ENCODE data around the gene KIF6. TPM values are rescaled to one million over a fixed set of nuclear protein-coding genes. Genes with fewer than 3 reads are reported as not detected.

The KIF6 gene
- total RNA-seq, 2 donors from 2014 or later = 0.09 to 0.97 TPM

DNA sequence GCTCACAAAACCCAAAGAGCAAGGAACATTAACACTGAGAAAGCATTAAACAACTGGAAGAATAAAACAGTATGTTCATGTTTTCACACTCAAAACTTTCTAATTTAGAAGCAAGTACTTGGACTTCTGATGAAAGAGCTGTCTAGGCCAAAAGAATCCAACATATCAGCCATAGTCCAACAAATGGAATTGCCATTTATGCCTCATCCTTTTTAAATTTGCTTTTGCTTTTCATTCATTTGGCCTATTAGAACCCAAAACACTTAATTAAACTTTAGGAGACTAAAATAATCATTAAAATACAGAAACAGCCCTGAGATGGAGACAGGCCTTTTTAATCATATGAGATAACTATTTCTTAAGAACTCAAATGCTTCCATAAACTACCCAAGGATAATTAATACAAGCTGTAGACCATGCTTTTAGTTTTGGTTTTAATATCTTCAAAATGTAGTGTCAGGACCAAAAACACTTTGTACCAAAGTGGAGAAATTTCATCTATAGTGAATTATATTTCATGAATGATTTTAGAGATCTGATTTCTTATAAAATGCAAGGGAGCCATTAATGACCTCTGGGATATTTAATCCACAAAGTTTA, 166.5 kb downstream of the KIF6 start:
- no peak overlapping the region for H3K27ac ChIP-seq
- intact Hi-C loops (cut with DNase I) = no loop called here

DNA sequence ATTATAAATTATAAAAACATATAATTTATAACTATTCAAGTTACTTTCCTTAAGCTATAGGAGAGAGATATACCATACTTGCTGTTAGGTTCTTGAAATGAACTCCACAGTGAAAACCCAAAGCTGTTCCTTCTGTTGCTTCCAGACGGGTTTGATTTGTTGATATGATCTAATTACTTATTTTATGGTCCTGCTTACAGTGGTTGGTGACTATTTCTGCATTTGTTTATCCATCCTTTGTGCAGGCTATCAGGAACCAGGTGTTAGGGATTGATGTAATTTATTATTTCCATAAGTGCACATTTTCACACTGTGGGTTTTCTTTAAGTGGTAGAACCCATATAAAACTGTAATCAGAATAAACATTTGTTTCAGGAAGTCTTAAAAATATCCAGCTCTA, 167.1 kb downstream of the KIF6 start:
- WGBS = 38% methylated on average over 1 of the region's 1 CpG
- Histone ChIP-seq H3K4me3 (no peak overlapping the region), H3K9me3 (no peaks in the 10 kb centered on the region), H3K4me1 (replicated peaks) (no peaks in the 10 kb centered on the region), H3K27ac (no peak overlapping the region), H3K27me3 (replicated peaks; ENCODE audit: insufficient read depth) (no peaks in the 10 kb centered on the region), H3K36me3 (no peaks in the 10 kb centered on the region)
- TF ChIP-seq, protein P1, sequence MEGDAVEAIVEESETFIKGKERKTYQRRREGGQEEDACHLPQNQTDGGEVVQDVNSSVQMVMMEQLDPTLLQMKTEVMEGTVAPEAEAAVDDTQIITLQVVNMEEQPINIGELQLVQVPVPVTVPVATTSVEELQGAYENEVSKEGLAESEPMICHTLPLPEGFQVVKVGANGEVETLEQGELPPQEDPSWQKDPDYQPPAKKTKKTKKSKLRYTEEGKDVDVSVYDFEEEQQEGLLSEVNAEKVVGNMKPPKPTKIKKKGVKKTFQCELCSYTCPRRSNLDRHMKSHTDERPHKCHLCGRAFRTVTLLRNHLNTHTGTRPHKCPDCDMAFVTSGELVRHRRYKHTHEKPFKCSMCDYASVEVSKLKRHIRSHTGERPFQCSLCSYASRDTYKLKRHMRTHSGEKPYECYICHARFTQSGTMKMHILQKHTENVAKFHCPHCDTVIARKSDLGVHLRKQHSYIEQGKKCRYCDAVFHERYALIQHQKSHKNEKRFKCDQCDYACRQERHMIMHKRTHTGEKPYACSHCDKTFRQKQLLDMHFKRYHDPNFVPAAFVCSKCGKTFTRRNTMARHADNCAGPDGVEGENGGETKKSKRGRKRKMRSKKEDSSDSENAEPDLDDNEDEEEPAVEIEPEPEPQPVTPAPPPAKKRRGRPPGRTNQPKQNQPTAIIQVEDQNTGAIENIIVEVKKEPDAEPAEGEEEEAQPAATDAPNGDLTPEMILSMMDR (IDR thresholded peaks at IDR 0.05) = no peak
- no peak for TF ChIP-seq POLR2A (IDR thresholded peaks at IDR 0.05)
- TF ChIP-seq POLR2AphosphoS5 (IDR thresholded peaks at IDR 0.05) = no peak
- intact Hi-C loops (cut with DNase I) = no loop called here
- DNase-seq (ENCODE audit: low spot score) = no peak

More for the DNA sequence above, 166.5 kb downstream of the KIF6 start:
- no peaks in the 10 kb centered on the region for H3K36me3 ChIP-seq
- TF ChIP-seq POLR2A (IDR thresholded peaks at IDR 0.05) = no peak
- DNase-seq (ENCODE audit: low spot score) = no peak
- no peak overlapping the region for H3K4me3 ChIP-seq
- H3K9me3 ChIP-seq = no peaks in the 10 kb centered on the region
- no peaks in the 10 kb centered on the region for H3K27me3 ChIP-seq (replicated peaks; ENCODE audit: insufficient read depth)
- H3K4me1 ChIP-seq (replicated peaks) = no peaks in the 10 kb centered on the region

DNA sequence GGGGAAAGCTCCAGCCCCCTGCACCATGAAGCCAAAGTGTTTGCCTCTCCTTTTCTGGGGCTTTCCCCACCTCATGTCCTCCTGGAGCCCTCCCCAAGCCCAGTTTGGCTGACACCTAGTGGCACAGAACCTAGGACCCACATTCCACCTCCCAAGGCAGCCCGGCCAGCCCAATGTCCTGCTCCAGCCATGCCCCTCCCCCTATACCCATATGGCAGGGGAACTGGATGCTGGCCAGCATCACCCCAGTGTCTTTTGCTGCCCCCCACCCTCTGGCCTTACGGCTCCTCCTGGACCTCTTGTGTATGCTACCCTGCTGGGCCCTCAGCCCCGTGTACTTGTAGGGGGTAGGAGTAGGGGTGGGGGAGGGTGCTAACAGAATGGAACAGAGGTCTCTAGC, 170.1 kb downstream of the KIF6 start:
- intact Hi-C loops (cut with DNase I) = no loop called here
- no peak for DNase-seq (ENCODE audit: low spot score)
- H3K27ac ChIP-seq = no peak overlapping the region
- no peaks in the 10 kb centered on the region for H3K4me1 ChIP-seq (replicated peaks)
- TF ChIP-seq POLR2AphosphoS5 (IDR thresholded peaks at IDR 0.05) = no peak
- TF ChIP-seq, protein P1 (IDR thresholded peaks at IDR 0.05) = no peak
- no peak for TF ChIP-seq POLR2A (IDR thresholded peaks at IDR 0.05)
- 87% methylated on average over 3 of the region's 3 CpGs for WGBS
- no peaks in the 10 kb centered on the region for H3K36me3 ChIP-seq
- no peaks in the 10 kb centered on the region for H3K27me3 ChIP-seq (replicated peaks; ENCODE audit: insufficient read depth)
- no peaks in the 10 kb centered on the region for H3K9me3 ChIP-seq
- no peak overlapping the region for H3K4me3 ChIP-seq

DNA sequence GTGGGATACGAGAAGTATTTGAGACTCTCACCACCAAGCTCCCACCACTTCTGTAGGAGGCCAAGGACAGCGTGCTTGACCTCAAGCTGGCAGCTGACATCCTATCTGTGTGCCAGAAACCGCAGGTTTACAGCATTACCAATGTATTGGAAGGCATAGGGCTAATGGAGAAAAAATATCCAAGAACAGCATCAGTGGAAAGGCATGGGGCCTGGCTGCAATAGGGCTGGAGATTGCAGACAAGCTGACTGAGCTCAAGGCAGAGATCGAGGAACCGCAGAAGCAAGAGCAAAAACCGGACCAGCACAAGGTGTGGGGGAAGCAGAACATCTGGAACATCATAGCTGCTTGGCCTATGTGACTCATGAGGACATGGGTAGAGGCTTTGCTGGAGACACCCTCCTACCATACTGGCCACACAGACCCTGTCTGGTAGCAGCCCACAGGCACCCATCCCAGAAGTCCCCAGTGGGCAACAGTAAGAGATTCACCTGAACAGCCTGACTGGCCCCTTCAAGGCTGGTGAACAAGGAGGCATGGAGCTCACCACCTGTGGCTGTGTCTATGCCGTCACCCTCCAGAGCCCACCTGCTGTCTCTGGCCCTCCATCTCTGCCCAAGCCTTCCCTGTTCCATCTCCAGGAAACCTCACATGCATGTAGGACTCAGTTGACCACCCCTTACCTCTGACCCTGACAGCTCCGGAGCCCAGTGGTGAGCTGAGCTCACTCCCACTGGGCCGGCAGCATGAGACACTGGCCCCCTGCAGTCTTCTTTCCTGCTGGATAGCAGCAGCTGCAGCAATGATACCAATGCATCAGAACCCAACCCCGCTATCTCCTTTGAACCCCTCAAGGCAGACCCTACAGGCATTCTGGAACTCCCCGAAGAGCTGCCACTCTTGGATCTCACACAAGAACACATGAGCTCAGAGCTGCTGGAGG, 171.1 kb downstream of the KIF6 start:
- intact Hi-C loops (cut with DNase I) = no loop called here
- H3K4me3 ChIP-seq = no peak overlapping the region
- no peaks in the 10 kb centered on the region for H3K36me3 ChIP-seq
- TF ChIP-seq, protein P1 (IDR thresholded peaks at IDR 0.05) = no peak
- no peak for TF ChIP-seq POLR2AphosphoS5 (IDR thresholded peaks at IDR 0.05)
- TF ChIP-seq POLR2A (IDR thresholded peaks at IDR 0.05) = no peak
- H3K9me3 ChIP-seq = no peaks in the 10 kb centered on the region
- no peak for DNase-seq (ENCODE audit: low spot score)
- 87% methylated on average over 11 of the region's 11 CpGs for WGBS
- no peaks in the 10 kb centered on the region for H3K4me1 ChIP-seq (replicated peaks)
- H3K27ac ChIP-seq = no peak overlapping the region
- no peaks in the 10 kb centered on the region for H3K27me3 ChIP-seq (replicated peaks; ENCODE audit: insufficient read depth)

DNA sequence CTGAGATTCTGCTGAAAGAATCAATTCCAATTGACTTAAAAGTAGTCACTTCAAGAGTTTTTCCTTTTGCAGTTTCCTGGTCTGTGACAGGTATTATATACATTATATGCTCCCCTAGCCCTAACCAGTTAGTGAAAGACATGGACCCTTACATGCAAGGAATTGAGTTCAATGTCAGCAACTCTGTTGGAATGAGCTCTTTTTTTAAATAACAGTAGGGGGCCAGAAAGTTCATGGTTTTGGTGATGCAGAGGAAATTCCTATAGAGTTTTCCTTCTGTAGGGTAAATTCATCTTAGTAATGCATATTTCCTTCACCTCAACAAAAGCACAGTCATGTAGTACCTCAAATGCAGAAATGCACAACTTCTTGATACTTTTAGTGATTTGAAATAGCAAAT, 172.2 kb downstream of the KIF6 start:
- no peak overlapping the region for H3K4me3 ChIP-seq
- DNase-seq (ENCODE audit: low spot score) = no peak
- TF ChIP-seq POLR2AphosphoS5 (IDR thresholded peaks at IDR 0.05) = no peak
- TF ChIP-seq, protein P1 (IDR thresholded peaks at IDR 0.05) = no peak
- no peak for TF ChIP-seq POLR2A (IDR thresholded peaks at IDR 0.05)
- H3K27ac ChIP-seq = no peak overlapping the region
- no peaks in the 10 kb centered on the region for H3K27me3 ChIP-seq (replicated peaks; ENCODE audit: insufficient read depth)
- H3K9me3 ChIP-seq = no peaks in the 10 kb centered on the region
- H3K36me3 ChIP-seq = no peaks in the 10 kb centered on the region
- intact Hi-C loops (cut with DNase I) = no loop called here
- H3K4me1 ChIP-seq (replicated peaks) = no peaks in the 10 kb centered on the region
